HG03469 (cell line): ENCODE results near the gene LSM6.

Experiments used
- ATAC-seq: cut with Tn5 transposase; IDR thresholded peaks from one replicate; pipeline ENCODE4 v1.9.1; 2021; ENCODE audit warnings: mild to moderate bottlenecking, moderate library complexity, moderate number of reproducible peaks; ENCODE audit not compliant: unreplicated experiment

The LSM6 gene

GRCh38 chr4:146183209-146183608, 7.7 kb downstream of the LSM6 start:
- ATAC-seq: no peak

GRCh38 chr4:146186041-146186440, 10.5 kb downstream of the LSM6 start:
- no peak for ATAC-seq

GRCh38 chr4:146186596-146186995, 11.1 kb downstream of the LSM6 start:
- no peak for ATAC-seq

GRCh38 chr4:146190456-146190855, 14.9 kb downstream of the LSM6 start:
- ATAC-seq: no peak

- ATAC-seq: no peak
These were observed 16.4 kb downstream of the LSM6 start for GRCh38 chr4:146191766-146192458.

GRCh38 chr4:146193628-146194027, 18.1 kb downstream of the LSM6 start:
- no peak for ATAC-seq

GRCh38 chr4:146194212-146194611, 18.7 kb downstream of the LSM6 start:
- ATAC-seq: no peak

- no peak for ATAC-seq
These were observed 27.1 kb downstream of the LSM6 start for GRCh38 chr4:146202665-146203064.

- no peak for ATAC-seq
These were observed 31.9 kb downstream of the LSM6 start for GRCh38 chr4:146207410-146207809.

GRCh38 chr4:146210890-146211289, 35.4 kb downstream of the LSM6 start:
- no peak for ATAC-seq

GRCh38 chr4:146211440-146211839, 35.9 kb downstream of the LSM6 start:
- no peak for ATAC-seq

- no peak for ATAC-seq
These were observed 37.3 kb downstream of the LSM6 start for GRCh38 chr4:146212781-146213180.

- no peak for ATAC-seq
These were observed 38.7 kb downstream of the LSM6 start, which contains the start of gene REELD1 for GRCh38 chr4:146214238-146214637. TSS of gene REELD1 (plus strand) at chr4:146214538. CDS start at chr4:146216953, 2,415 bp downstream.

GRCh38 chr4:146222313-146222712, 46.8 kb downstream of the LSM6 start:
- ATAC-seq: no peak

- ATAC-seq: no peak
These were observed 48.9 kb downstream of the LSM6 start for GRCh38 chr4:146224326-146224966.

GRCh38 chr4:146229406-146229805, 53.9 kb downstream of the LSM6 start:
- no peak for ATAC-seq

GRCh38 chr4:146232131-146232722, 56.7 kb downstream of the LSM6 start:
- ATAC-seq: no peak

- ATAC-seq: no peak
These were observed 60.2 kb downstream of the LSM6 start for GRCh38 chr4:146235654-146236177.

- no peak for ATAC-seq
These were observed 60.7 kb downstream of the LSM6 start for GRCh38 chr4:146236216-146236615.

- ATAC-seq: no peak
These were observed 61.6 kb downstream of the LSM6 start for GRCh38 chr4:146237092-146237491.

- ATAC-seq: no peak
These were observed 62.6 kb downstream of the LSM6 start for GRCh38 chr4:146238107-146238506.
